GM23338 (cell line): ENCODE measurements around the gene ZBTB45. TPM values are rescaled to one million over a fixed set of nuclear protein-coding genes. Genes with fewer than 3 reads are reported as not detected.

ENCODE experiments used
- CREB1 ChIP-seq: fragments of 250-450 bp; sonication (Bioruptor Pico); IDR thresholded peaks from 2 replicates; pipeline ENCODE4 v1.5.0; 2020; ENCODE audit warnings: low read depth, mild to moderate bottlenecking, moderate library complexity
- JUNB ChIP-seq: IDR thresholded peaks from one replicate; pipeline ENCODE4 v1.6.1; 2016; ENCODE audit warnings: antibody characterized with exemption; ENCODE audit not compliant: unreplicated experiment
- ZNF331 ChIP-seq: fragments of 250-450 bp; sonication (Bioruptor Pico); IDR thresholded peaks from 2 replicates; pipeline ENCODE4 v1.5.0; 2020; ENCODE audit warnings: low read depth, mild to moderate bottlenecking, moderate library complexity
- polyA plus RNA-seq: library from polyadenylated mRNA; unstranded; fragments of >200 nt; fragmentation: Nextera tagmentation; extraction: Ambion mirVana; gene quantifications from 2 replicates; pipeline ENCODE4 v1.2.1, GENCODE V29; 2016
- total RNA-seq: library from RNA; depleted of rRNA; stranded (reverse); fragments of >200 nt; shearing (Covaris generic); gene quantifications from 2 replicates; pipeline ENCODE4 v1.2.3, GENCODE V29; 2014
- TF ChIP-seq, protein P1 (sequence below): fragments of 250-450 bp; sonication (Bioruptor Pico); IDR thresholded peaks from 2 replicates; pipeline ENCODE4 v1.5.0; 2020; ENCODE audit warnings: mild to moderate bottlenecking, moderate library complexity
- TF ChIP-seq, protein P2 (sequence below), 2 experiments: fragments of 200-600 bp in 1 of 2; sonication (generic) in 1 of 2; conservative IDR thresholded peaks; 2 replicates each; pipeline versions ENCODE4 v1.5.1 to v1.6.1; 2016 to 2017; ENCODE audit warnings: antibody characterized with exemption in 2 of 2, low read depth in 2 of 2, mild to moderate bottlenecking in 2 of 2, moderate library complexity in 1 of 2
- TF ChIP-seq, protein P3 (sequence below): IDR thresholded peaks from one replicate; pipeline ENCODE4 v1.6.1; 2018; ENCODE audit warnings: antibody characterized with exemption; ENCODE audit not compliant: unreplicated experiment

ZBTB45 gene
- total and polyA plus RNA-seq, 2 experiments from 2014 or later: 9.5 to 10.4 TPM

DNA sequence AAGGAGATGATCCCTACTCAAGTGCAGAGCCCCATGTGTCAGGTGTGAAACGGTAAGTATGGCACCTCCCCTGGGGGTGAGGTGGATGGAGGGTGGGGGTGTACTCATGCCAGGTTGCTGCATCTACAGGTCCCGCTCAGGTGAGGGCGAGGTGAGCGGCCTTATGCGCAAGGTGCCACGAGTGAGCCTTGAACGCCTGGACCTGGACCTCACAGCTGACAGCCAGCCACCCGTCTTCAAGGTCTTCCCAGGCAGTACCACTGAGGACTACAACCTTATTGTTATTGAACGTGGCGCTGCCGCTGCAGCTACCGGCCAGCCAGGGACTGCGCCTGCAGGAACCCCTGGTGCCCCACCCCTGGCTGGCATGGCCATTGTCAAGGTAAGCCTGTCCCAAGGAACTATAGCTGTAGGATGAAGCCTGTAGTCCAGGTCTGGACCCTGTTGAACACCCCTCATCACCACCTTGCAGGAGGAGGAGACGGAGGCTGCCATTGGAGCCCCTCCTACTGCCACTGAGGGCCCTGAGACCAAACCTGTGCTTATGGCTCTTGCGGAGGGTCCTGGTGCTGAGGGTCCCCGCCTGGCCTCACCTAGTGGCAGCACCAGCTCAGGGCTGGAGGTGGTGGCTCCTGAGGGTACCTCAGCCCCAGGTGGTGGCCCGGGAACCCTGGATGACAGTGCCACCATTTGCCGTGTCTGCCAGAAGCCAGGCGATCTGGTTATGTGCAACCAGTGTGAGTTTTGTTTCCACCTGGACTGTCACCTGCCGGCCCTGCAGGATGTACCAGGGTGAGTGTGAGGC is 29.5 kb upstream of the ZBTB45 start (continued):
- TF ChIP-seq, protein P1, sequence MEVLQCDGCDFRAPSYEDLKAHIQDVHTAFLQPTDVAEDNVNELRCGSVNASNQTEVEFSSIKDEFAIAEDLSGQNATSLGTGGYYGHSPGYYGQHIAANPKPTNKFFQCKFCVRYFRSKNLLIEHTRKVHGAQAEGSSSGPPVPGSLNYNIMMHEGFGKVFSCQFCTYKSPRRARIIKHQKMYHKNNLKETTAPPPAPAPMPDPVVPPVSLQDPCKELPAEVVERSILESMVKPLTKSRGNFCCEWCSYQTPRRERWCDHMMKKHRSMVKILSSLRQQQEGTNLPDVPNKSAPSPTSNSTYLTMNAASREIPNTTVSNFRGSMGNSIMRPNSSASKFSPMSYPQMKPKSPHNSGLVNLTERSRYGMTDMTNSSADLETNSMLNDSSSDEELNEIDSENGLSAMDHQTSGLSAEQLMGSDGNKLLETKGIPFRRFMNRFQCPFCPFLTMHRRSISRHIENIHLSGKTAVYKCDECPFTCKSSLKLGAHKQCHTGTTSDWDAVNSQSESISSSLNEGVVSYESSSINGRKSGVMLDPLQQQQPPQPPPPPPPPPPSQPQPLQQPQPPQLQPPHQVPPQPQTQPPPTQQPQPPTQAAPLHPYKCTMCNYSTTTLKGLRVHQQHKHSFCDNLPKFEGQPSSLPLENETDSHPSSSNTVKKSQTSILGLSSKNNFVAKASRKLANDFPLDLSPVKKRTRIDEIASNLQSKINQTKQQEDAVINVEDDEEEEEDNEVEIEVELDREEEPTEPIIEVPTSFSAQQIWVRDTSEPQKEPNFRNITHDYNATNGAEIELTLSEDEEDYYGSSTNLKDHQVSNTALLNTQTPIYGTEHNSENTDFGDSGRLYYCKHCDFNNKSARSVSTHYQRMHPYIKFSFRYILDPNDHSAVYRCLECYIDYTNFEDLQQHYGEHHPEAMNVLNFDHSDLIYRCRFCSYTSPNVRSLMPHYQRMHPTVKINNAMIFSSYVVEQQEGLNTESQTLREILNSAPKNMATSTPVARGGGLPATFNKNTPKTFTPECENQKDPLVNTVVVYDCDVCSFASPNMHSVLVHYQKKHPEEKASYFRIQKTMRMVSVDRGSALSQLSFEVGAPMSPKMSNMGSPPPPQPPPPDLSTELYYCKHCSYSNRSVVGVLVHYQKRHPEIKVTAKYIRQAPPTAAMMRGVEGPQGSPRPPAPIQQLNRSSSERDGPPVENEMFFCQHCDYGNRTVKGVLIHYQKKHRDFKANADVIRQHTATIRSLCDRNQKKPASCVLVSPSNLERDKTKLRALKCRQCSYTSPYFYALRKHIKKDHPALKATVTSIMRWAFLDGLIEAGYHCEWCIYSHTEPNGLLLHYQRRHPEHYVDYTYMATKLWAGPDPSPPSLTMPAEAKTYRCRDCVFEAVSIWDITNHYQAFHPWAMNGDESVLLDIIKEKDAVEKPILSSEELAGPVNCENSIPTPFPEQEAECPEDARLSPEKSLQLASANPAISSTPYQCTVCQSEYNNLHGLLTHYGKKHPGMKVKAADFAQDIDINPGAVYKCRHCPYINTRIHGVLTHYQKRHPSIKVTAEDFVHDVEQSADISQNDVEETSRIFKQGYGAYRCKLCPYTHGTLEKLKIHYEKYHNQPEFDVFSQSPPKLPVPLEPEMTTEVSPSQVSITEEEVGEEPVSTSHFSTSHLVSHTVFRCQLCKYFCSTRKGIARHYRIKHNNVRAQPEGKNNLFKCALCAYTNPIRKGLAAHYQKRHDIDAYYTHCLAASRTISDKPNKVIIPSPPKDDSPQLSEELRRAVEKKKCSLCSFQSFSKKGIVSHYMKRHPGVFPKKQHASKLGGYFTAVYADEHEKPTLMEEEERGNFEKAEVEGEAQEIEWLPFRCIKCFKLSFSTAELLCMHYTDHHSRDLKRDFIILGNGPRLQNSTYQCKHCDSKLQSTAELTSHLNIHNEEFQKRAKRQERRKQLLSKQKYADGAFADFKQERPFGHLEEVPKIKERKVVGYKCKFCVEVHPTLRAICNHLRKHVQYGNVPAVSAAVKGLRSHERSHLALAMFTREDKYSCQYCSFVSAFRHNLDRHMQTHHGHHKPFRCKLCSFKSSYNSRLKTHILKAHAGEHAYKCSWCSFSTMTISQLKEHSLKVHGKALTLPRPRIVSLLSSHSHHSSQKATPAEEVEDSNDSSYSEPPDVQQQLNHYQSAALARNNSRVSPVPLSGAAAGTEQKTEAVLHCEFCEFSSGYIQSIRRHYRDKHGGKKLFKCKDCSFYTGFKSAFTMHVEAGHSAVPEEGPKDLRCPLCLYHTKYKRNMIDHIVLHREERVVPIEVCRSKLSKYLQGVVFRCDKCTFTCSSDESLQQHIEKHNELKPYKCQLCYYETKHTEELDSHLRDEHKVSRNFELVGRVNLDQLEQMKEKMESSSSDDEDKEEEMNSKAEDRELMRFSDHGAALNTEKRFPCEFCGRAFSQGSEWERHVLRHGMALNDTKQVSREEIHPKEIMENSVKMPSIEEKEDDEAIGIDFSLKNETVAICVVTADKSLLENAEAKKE: no peak
- TF ChIP-seq, protein P2, sequence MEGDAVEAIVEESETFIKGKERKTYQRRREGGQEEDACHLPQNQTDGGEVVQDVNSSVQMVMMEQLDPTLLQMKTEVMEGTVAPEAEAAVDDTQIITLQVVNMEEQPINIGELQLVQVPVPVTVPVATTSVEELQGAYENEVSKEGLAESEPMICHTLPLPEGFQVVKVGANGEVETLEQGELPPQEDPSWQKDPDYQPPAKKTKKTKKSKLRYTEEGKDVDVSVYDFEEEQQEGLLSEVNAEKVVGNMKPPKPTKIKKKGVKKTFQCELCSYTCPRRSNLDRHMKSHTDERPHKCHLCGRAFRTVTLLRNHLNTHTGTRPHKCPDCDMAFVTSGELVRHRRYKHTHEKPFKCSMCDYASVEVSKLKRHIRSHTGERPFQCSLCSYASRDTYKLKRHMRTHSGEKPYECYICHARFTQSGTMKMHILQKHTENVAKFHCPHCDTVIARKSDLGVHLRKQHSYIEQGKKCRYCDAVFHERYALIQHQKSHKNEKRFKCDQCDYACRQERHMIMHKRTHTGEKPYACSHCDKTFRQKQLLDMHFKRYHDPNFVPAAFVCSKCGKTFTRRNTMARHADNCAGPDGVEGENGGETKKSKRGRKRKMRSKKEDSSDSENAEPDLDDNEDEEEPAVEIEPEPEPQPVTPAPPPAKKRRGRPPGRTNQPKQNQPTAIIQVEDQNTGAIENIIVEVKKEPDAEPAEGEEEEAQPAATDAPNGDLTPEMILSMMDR (conservative IDR thresholded peaks at IDR 0.05; ENCODE audit: low read depth in 2 of 2): no peak
- TF ChIP-seq, protein P3, sequence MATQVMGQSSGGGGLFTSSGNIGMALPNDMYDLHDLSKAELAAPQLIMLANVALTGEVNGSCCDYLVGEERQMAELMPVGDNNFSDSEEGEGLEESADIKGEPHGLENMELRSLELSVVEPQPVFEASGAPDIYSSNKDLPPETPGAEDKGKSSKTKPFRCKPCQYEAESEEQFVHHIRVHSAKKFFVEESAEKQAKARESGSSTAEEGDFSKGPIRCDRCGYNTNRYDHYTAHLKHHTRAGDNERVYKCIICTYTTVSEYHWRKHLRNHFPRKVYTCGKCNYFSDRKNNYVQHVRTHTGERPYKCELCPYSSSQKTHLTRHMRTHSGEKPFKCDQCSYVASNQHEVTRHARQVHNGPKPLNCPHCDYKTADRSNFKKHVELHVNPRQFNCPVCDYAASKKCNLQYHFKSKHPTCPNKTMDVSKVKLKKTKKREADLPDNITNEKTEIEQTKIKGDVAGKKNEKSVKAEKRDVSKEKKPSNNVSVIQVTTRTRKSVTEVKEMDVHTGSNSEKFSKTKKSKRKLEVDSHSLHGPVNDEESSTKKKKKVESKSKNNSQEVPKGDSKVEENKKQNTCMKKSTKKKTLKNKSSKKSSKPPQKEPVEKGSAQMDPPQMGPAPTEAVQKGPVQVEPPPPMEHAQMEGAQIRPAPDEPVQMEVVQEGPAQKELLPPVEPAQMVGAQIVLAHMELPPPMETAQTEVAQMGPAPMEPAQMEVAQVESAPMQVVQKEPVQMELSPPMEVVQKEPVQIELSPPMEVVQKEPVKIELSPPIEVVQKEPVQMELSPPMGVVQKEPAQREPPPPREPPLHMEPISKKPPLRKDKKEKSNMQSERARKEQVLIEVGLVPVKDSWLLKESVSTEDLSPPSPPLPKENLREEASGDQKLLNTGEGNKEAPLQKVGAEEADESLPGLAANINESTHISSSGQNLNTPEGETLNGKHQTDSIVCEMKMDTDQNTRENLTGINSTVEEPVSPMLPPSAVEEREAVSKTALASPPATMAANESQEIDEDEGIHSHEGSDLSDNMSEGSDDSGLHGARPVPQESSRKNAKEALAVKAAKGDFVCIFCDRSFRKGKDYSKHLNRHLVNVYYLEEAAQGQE: no peak
- TF ChIP-seq ZNF331: no peak
- TF ChIP-seq CREB1 (CRISPR knock-in tag): no peak
- no peak for TF ChIP-seq JUNB
